GM18505 (cell line): ENCODE data around the gene USP54.
"Not testable (repeated sequence)": the region's sequence is repeated elsewhere in the genome, so short reads cannot be mapped to it uniquely, and the experiment has no call there.

Experiments
- ATAC-seq: cut with Tn5 transposase; IDR thresholded peaks from one replicate; pipeline ENCODE4 v1.9.1; 2021; ENCODE audit not compliant: unreplicated experiment
- POLR2A ChIP-seq: IDR thresholded peaks from 4 replicates; pipeline ENCODE4 v1.6.1; 2011; ENCODE audit warnings: borderline replicate concordance; ENCODE audit not compliant: insufficient read depth, insufficient read length; ENCODE audit errors: extremely low read depth

Gene USP54

GRCh38 chr10:73576890-73577591, 14.1 kb downstream of the USP54 start:
- ATAC-seq = no peak

DNA sequence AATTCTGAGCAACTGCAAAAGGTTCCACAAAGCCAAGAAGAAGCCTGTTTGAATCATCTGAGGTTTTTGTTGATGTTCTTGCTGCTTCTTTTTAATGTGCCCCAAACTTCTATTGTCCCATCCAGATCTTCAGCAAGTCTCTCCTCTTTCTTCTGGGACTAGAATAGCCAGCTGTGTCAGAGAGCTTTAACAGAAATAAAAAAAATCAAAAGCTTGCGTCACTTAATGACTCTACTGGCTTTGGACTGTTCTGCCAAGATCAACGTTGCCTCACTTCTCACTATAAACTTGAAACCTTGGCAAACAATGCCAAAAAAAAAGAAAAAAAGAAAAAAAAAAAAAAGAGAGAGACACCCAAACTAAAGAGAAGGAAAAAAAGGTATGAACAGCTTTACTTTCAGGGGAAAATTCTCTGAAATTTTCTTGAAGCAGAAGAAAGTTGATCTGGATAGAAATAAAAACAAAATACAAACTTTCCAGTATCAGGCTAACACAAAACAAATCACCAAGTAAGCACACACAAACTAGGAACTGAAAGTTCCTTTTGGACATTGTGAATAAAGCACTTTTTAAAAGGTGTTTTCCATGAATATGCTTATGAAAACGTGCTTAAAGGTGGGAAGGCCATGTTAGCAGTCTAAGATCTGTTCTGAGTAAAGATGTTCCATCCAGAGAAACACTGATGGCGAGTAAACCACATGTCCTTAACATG, 14.8 kb downstream of the USP54 start:
- no peak for ATAC-seq
- TF ChIP-seq POLR2A = no peak

More at GRCh38 chr10:73576890-73577591, 14.1 kb downstream of the USP54 start:
- no peak for TF ChIP-seq POLR2A

DNA sequence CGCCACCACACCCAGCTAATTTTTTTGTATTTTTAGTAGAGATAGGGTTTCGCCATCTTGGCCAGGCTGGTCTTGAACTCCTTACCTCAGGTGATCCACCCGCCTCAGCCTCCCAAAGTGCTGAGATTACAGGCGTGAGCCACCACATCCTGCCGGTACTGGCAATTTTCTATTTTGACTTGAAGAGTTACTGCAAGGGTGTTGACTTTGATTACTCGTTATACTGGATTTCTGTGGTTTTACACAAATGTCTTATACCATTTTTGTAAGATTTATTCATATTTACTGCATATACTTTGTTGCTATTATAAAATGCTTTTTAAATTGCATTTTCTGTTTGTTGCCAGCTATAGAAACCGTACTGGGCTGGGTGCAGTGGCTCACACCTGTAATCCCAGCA, 24.1 kb downstream of the USP54 start:
- not testable (repeated sequence) for ATAC-seq

GRCh38 chr10:73561192-73561591, 29.9 kb downstream of the USP54 start:
- TF ChIP-seq POLR2A = no peak
- no peak for ATAC-seq

- ATAC-seq = no peak
- TF ChIP-seq POLR2A = no peak
Observed at GRCh38 chr10:73559590-73559989, 31.6 kb downstream of the USP54 start.

GRCh38 chr10:73556855-73557254, 34.3 kb downstream of the USP54 start:
- no peak for ATAC-seq

DNA sequence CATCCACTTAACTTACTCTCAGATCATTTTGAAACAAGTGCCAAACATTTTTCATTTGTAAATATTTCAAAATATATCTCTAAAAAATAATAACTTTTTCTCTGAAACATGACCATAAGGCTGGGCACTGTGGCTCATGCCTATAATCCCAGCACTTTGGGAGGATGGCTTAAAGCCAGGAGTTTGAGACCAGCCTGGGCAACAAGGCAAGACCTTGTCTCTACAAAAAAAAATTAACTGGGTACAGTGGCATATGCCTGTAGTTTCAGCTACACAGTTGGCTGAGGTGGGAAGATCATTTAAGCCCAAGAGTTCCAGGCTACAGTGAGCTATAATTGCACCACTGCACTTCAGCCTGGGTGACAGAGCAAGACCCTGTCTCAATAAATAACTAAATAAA, 36.4 kb downstream of the USP54 start:
- no peak for TF ChIP-seq POLR2A
- no peak for ATAC-seq

More at GRCh38 chr10:73556855-73557254, 34.3 kb downstream of the USP54 start:
- TF ChIP-seq POLR2A = no peak

- ATAC-seq = no peak
- TF ChIP-seq POLR2A = no peak
Observed at GRCh38 chr10:73553761-73554160, 37.4 kb downstream of the USP54 start.

DNA sequence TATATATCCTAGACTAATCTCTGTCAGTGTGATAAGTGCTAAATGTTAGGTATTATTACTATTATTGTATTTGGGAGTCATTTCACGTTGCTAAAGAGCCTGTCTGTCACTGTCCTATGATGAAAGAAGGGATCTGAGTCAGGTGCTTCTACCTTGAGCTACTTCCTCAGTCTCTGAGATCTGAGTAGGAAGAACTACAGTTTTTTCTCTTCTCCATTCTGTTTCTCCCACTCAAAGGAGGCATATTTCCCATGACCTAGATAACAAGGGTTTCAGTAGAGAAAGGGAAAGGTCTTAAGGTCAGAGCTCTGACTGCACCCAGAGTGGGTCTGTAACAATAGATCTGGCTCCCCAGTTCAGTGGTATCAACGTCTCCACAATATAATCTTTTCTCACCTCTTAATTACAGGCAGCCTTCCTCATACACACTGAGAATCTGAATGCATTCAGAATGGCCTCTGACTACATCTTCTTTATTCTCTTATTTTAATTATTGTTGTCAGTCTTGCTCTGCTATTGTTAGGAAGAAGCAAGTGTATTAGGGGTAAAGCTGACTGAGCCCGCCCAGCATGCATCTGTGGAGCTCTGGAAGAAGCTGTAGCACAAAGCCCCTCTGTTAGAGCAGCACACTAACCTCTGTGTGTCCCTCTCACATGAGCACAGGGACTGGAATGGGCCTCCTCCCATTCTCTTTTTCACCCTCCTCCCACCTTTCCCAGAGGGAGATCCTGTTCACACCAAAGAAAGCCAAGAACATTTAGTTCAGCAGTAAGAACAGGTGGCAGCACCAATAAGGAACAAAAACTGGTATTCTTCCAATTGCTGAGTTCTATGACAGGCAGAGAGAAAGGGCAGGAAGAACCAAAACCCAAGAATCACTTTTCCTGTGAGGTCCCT, 38.1 kb downstream of the USP54 start:
- TF ChIP-seq POLR2A = no peak
- ATAC-seq = no peak

DNA sequence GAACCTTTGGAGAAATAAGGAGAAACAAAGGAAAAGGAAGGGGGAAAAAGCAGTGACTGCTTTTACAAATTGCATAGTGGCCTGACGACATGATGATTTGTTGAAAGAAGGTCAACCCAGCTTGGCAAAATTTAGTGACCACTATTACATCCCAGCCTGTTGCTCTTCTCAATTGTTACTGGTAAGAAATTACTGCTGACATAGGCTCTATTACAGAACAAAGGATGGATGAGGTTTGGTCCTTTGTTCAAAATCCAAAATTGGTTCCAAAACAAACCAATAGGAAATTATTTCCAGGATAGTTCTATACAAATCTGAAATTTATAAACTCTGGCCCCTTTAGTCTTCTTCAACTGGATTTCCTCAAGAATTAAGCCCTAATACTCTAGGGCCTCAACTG, 39.6 kb downstream of the USP54 start:
- ATAC-seq = no peak
- TF ChIP-seq POLR2A = no peak

- ATAC-seq = no peak
- TF ChIP-seq POLR2A = no peak
Observed at GRCh38 chr10:73545357-73545756, 45.8 kb downstream of the USP54 start.

GRCh38 chr10:73537709-73538108, 53.4 kb downstream of the USP54 start:
- TF ChIP-seq POLR2A = no peak
- ATAC-seq = no peak

DNA sequence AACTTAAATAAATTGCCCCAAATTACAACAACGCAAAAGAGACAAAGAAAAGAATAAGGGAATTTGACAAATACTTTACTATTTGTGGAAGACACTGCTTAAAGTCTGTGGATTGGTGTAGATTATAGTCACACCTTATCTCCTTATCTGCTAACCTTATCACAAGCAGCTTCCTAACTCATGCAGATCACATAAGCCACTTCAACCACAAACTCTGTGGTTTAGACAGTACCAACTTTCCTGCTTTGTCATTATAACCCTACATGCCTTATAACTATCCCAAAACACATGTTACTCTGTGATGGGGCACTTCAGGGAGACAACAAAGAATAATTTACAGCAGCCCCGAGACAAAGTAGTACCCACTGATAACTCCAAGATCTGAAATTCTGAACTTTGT, 53.9 kb downstream of the USP54 start:
- no peak for ATAC-seq
- no peak for TF ChIP-seq POLR2A
